NCI-H146 (cell line): ENCODE data around the gene KCNQ2.

Experiments used
- DNase-seq: peaks from one replicate; lab custom pipeline; 2025; lab: John Stamatoyannopoulos, UW

The KCNQ2 gene

DNA sequence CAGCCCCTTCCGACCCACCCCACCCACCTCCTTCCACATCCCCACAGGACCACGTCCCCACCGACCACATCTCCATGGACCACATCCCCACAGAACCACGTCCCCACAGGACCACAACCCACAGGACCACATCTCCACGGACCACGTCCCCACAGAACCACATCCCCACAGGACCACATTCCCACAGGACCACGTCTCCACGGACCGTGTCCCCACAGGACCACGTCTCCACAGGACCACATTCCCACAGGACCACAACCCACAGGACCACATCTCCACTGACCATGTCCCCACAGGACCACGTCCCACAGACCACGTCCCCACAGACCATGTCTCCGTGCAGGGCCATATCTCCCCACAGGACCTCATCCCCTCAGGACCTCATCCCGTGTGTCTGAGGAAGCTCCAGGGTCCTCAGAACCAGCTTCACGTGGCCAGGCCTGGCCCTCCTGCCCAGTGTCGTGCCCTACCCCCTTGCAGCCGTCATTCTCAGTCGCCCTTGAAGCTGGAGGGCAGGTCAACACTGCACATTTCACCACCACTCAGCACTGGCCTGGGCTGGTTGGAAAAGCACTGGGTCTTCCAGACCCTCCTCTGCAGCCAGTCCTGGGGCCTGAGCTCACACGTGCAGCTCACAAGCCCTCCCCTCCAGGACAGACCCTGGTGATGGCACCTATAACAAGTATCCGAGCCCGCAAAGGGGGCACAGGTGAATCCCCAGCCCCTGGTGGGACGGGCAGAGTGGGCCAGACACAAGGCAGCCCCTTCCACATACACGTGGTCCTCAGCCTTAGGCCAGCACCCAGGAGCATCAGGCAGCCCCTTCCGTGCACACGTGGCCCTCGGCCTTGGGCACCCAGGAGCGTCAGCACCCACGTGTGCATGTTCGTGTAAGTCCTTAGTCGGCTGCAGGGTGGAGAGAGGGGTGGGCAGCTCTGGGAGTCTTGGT, 115.2 kb downstream of the KCNQ2 start:
- DNase-seq, result no peak

GRCh38 chr20:63356511-63356910, 115.9 kb downstream of the KCNQ2 start:
- no peak for DNase-seq

GRCh38 chr20:63355781-63356295, 116.6 kb downstream of the KCNQ2 start:
- no peak for DNase-seq

DNA sequence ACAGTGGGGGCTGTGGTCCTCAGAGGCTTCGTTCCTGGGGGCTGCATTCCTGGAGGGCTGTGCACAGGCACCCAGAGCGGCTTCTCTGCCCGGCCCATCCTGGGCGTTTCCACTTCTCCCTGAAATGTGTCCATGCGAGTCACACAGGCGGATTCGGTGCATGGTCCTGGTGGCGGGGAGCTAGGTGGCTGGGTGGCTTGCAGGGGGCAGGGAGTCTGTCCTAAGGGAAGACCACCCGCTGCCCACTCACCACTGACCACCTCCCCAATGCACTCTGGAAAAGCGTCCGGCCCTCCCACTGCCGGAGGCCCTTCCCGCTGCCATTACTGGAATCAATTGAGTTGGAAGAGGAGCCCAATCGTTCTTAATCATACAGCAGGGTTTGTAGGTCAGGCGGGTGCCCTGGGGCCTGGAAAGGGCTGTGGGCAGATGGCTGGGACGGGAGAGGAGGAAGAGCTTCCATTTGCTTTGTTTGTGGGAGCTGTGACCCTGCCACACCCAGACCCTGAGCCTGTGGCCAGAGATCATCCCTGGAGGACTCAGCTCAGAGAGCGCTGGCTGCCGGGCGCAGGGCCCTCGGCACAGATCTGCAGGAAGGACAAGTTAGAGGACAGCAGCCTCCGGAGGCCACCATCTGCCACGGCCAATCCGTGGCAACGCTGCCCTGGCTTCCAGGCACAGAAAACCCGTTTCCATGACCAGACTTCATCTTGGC, 117.7 kb downstream of the KCNQ2 start:
- no peak for DNase-seq

GRCh38 chr20:63352811-63353221, 119.6 kb downstream of the KCNQ2 start:
- DNase-seq, result no peak

GRCh38 chr20:63351811-63352591, 120.5 kb downstream of the KCNQ2 start:
- DNase-seq, result peak; percentile 24

GRCh38 chr20:63351326-63351700, 121.1 kb downstream of the KCNQ2 start:
- DNase-seq, result no peak

GRCh38 chr20:63350597-63351325, 121.7 kb downstream of the KCNQ2 start:
- DNase-seq, result no peak
